DND-41 (cell line): ENCODE measurements around the gene NTM.

Experiments
- EZH2 ChIP-seq: IDR thresholded peaks from 3 replicates; pipeline ENCODE4 v1.6.1; 2012; ENCODE audit warnings: borderline replicate concordance, low read depth, mild to moderate bottlenecking, moderate library complexity, low read length, inconsistent platforms; ENCODE audit not compliant: severe bottlenecking
- TF ChIP-seq, protein P1 (sequence below): IDR thresholded peaks from 2 replicates; pipeline ENCODE4 v1.5.1; 2012; ENCODE audit warnings: borderline replicate concordance, low read length, moderate library complexity, mild to moderate bottlenecking; ENCODE audit not compliant: poor library complexity, severe bottlenecking; ENCODE audit errors: extremely low read depth

DNA sequence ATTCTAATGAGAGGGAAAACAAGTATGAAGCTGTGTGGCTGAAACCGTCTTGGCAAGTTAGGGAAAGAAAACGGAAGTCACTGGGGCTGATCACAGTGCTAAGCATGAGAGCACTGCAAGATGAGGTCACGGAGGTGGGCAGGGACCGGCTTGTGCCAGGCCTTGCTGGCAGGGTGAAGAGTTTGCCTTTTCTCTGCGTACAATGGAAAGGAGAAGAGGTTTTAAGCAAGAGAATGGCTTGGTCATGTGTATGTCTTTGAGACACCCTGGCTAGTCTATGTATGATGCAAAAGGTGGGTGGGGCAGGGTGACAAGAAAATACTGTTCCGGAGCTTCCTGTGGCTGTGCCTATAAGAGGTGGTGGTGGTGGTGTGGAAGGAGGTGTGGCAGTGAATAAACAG lies 567.9 kb downstream of the NTM start:
- no peak for TF ChIP-seq EZH2
- TF ChIP-seq, protein P1, sequence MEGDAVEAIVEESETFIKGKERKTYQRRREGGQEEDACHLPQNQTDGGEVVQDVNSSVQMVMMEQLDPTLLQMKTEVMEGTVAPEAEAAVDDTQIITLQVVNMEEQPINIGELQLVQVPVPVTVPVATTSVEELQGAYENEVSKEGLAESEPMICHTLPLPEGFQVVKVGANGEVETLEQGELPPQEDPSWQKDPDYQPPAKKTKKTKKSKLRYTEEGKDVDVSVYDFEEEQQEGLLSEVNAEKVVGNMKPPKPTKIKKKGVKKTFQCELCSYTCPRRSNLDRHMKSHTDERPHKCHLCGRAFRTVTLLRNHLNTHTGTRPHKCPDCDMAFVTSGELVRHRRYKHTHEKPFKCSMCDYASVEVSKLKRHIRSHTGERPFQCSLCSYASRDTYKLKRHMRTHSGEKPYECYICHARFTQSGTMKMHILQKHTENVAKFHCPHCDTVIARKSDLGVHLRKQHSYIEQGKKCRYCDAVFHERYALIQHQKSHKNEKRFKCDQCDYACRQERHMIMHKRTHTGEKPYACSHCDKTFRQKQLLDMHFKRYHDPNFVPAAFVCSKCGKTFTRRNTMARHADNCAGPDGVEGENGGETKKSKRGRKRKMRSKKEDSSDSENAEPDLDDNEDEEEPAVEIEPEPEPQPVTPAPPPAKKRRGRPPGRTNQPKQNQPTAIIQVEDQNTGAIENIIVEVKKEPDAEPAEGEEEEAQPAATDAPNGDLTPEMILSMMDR = no peak
